Parathyroid adenoma (tissue), 2 donors: ENCODE results near the gene FRMD1.

Source experiments
- H2AFZ ChIP-seq: fragments of 300-600 bp; sonication (generic); one replicate; pipeline ENCODE4 v1.7.0; 2017; ENCODE audit warnings: antibody characterized with exemption, mild to moderate bottlenecking
- H3K27ac ChIP-seq: fragments of 300-600 bp; sonication (generic); one replicate; pipeline ENCODE4 v1.7.0; 2017
- H3K27me3 ChIP-seq: fragments of 300-600 bp; sonication (generic); one replicate; pipeline ENCODE4 v1.7.0; 2017; ENCODE audit warnings: low read length; ENCODE audit not compliant: control insufficient read depth, insufficient read depth
- H3K36me3 ChIP-seq: fragments of 300-600 bp; sonication (generic); one replicate; pipeline ENCODE4 v1.7.0; 2017; ENCODE audit warnings: low read length; ENCODE audit not compliant: control insufficient read depth, insufficient read depth
- H3K4me1 ChIP-seq: fragments of 300-600 bp; sonication (generic); one replicate; pipeline ENCODE4 v1.7.0; 2017; ENCODE audit warnings: control low read depth
- H3K4me2 ChIP-seq: fragments of 300-600 bp; sonication (generic); one replicate; pipeline ENCODE4 v1.7.0; 2017; ENCODE audit warnings: low read length
- H3K4me3 ChIP-seq: fragments of 300-600 bp; sonication (generic); one replicate; pipeline ENCODE4 v1.7.0; 2017; ENCODE audit warnings: low read depth, low read length
- H3K79me2 ChIP-seq: fragments of 300-600 bp; sonication (generic); one replicate; pipeline ENCODE4 v1.7.0; 2017; ENCODE audit warnings: control low read depth
- H3K9ac ChIP-seq: fragments of 300-600 bp; sonication (generic); one replicate; pipeline ENCODE4 v1.7.0; 2017; ENCODE audit warnings: mild to moderate bottlenecking
- H3K9me3 ChIP-seq: fragments of 300-600 bp; sonication (generic); one replicate; pipeline ENCODE4 v1.7.0; 2017; ENCODE audit warnings: low read length; ENCODE audit not compliant: control insufficient read depth
- CTCF ChIP-seq: fragments of 300-600 bp; sonication (generic); IDR thresholded peaks from one replicate; pipeline ENCODE4 v1.7.0; 2017; ENCODE audit warnings: antibody characterized with exemption, mild to moderate bottlenecking
- donor health status: primary hyperparathyroidism.

The FRMD1 gene

GRCh38 chr6:168096271-168096764 lies 17.3 kb upstream of the FRMD1 start:
- no peak overlapping the region for H2AFZ ChIP-seq
- no peaks in the 10 kb centered on the region for H3K9me3 ChIP-seq
- no peak for TF ChIP-seq CTCF
- no peak overlapping the region for H3K4me3 ChIP-seq
- no peaks in the 10 kb centered on the region for H3K79me2 ChIP-seq
- no peaks in the 10 kb centered on the region for H3K27me3 ChIP-seq
- H3K9ac ChIP-seq = no peak overlapping the region
- H3K27ac ChIP-seq = no peak overlapping the region
- H3K36me3 ChIP-seq = no peaks in the 10 kb centered on the region
- no peak overlapping the region for H3K4me2 ChIP-seq
- no peaks in the 10 kb centered on the region for H3K4me1 ChIP-seq

- Histone ChIP-seq H2AFZ (no peak overlapping the region), H3K36me3 (no peaks in the 10 kb centered on the region), H3K27me3 (no peaks in the 10 kb centered on the region), H3K4me3 (no peak overlapping the region), H3K79me2 (no peaks in the 10 kb centered on the region), H3K4me2 (no peak overlapping the region), H3K27ac (no peak overlapping the region), H3K9ac (no peak overlapping the region), H3K9me3 (no peaks in the 10 kb centered on the region), H3K4me1 (no peaks in the 10 kb centered on the region)
- TF ChIP-seq CTCF = no peak
Measured at GRCh38 chr6:168095716-168096250, 16.8 kb upstream of the FRMD1 start.

DNA sequence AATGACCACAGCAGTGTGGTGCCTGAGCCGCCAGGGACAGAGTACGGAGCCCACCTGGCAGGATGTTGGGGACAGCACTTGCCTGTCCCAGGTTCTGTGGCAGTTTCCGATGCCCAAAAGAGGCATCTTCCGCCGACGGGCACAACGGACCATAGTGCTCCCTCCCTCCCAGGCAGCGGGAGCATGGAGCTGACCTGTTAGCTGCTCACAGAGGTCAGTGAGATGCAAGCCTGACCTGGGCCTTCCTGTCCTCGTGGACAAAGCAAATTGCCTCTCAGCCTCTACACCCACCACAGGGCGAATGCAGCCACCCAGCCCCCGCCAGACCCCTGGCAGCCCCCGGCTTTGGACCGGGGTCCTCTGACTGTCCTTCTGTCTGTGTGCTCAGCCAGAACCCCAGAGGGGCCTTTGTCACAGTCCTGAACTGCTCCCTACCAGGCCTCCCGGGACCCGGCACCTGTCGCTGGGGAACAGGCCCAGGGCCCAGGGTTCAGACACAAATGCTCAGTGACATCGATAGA lies 16.2 kb upstream of the FRMD1 start:
- H3K27ac ChIP-seq = no peak overlapping the region

GRCh38 chr6:168093634-168094033 lies 14.6 kb upstream of the FRMD1 start:
- no peak overlapping the region for H3K27ac ChIP-seq
- H3K27me3 ChIP-seq = no peaks in the 10 kb centered on the region
- no peaks in the 10 kb centered on the region for H3K9me3 ChIP-seq
- no peak overlapping the region for H3K9ac ChIP-seq
- TF ChIP-seq CTCF = no peak
- H3K4me2 ChIP-seq = no peak overlapping the region
- no peaks in the 10 kb centered on the region for H3K79me2 ChIP-seq
- H3K4me1 ChIP-seq = no peaks in the 10 kb centered on the region
- no peaks in the 10 kb centered on the region for H3K36me3 ChIP-seq
- no peak overlapping the region for H2AFZ ChIP-seq
- H3K4me3 ChIP-seq = no peak overlapping the region

More for the DNA sequence above, 16.2 kb upstream of the FRMD1 start:
- no peak overlapping the region for H3K9ac ChIP-seq
- H3K9me3 ChIP-seq = no peaks in the 10 kb centered on the region
- no peaks in the 10 kb centered on the region for H3K27me3 ChIP-seq
- H3K79me2 ChIP-seq = no peaks in the 10 kb centered on the region
- no peak overlapping the region for H2AFZ ChIP-seq
- H3K4me1 ChIP-seq = no peaks in the 10 kb centered on the region
- no peaks in the 10 kb centered on the region for H3K36me3 ChIP-seq
- TF ChIP-seq CTCF = no peak
- H3K4me2 ChIP-seq = no peak overlapping the region
- H3K4me3 ChIP-seq = no peak overlapping the region

- Histone ChIP-seq H3K27ac (no peak overlapping the region), H3K4me1 (no peaks in the 10 kb centered on the region), H3K27me3 (no peaks in the 10 kb centered on the region)
Measured at GRCh38 chr6:168093071-168093505, 14.1 kb upstream of the FRMD1 start.

More at GRCh38 chr6:168093071-168093505, 14.1 kb upstream of the FRMD1 start:
- Histone ChIP-seq H3K9ac (no peak overlapping the region), H3K79me2 (no peaks in the 10 kb centered on the region), H3K4me2 (no peak overlapping the region), H3K9me3 (no peaks in the 10 kb centered on the region), H2AFZ (no peak overlapping the region), H3K4me3 (no peak overlapping the region), H3K36me3 (no peaks in the 10 kb centered on the region)
- no peak for TF ChIP-seq CTCF
